ENCODE results near the gene PARP1.

- no peak for TF ChIP-seq POLR2A (IDR thresholded peaks at IDR 0.05)
- TF ChIP-seq, protein P1, sequence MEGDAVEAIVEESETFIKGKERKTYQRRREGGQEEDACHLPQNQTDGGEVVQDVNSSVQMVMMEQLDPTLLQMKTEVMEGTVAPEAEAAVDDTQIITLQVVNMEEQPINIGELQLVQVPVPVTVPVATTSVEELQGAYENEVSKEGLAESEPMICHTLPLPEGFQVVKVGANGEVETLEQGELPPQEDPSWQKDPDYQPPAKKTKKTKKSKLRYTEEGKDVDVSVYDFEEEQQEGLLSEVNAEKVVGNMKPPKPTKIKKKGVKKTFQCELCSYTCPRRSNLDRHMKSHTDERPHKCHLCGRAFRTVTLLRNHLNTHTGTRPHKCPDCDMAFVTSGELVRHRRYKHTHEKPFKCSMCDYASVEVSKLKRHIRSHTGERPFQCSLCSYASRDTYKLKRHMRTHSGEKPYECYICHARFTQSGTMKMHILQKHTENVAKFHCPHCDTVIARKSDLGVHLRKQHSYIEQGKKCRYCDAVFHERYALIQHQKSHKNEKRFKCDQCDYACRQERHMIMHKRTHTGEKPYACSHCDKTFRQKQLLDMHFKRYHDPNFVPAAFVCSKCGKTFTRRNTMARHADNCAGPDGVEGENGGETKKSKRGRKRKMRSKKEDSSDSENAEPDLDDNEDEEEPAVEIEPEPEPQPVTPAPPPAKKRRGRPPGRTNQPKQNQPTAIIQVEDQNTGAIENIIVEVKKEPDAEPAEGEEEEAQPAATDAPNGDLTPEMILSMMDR (IDR thresholded peaks at IDR 0.05), result no peak
These were observed 6.3 kb downstream of the PARP1 start for GRCh38 chr1:226401355-226402303.
